Parathyroid adenoma (tissue), 2 donors: ENCODE measurements around the gene CMTM1.

Experiments used
- H2AFZ ChIP-seq: fragments of 300-600 bp; sonication (generic); one replicate; pipeline ENCODE4 v1.7.0; 2017; ENCODE audit warnings: antibody characterized with exemption, mild to moderate bottlenecking
- H3K27ac ChIP-seq: fragments of 300-600 bp; sonication (generic); one replicate; pipeline ENCODE4 v1.7.0; 2017
- H3K27me3 ChIP-seq: fragments of 300-600 bp; sonication (generic); one replicate; pipeline ENCODE4 v1.7.0; 2017; ENCODE audit warnings: low read length; ENCODE audit not compliant: control insufficient read depth, insufficient read depth
- H3K36me3 ChIP-seq: fragments of 300-600 bp; sonication (generic); one replicate; pipeline ENCODE4 v1.7.0; 2017; ENCODE audit warnings: low read length; ENCODE audit not compliant: control insufficient read depth, insufficient read depth
- H3K4me1 ChIP-seq: fragments of 300-600 bp; sonication (generic); one replicate; pipeline ENCODE4 v1.7.0; 2017; ENCODE audit warnings: control low read depth
- H3K4me2 ChIP-seq: fragments of 300-600 bp; sonication (generic); one replicate; pipeline ENCODE4 v1.7.0; 2017; ENCODE audit warnings: low read length
- H3K4me3 ChIP-seq: fragments of 300-600 bp; sonication (generic); one replicate; pipeline ENCODE4 v1.7.0; 2017; ENCODE audit warnings: low read depth, low read length
- H3K79me2 ChIP-seq: fragments of 300-600 bp; sonication (generic); one replicate; pipeline ENCODE4 v1.7.0; 2017; ENCODE audit warnings: control low read depth
- H3K9ac ChIP-seq: fragments of 300-600 bp; sonication (generic); one replicate; pipeline ENCODE4 v1.7.0; 2017; ENCODE audit warnings: mild to moderate bottlenecking
- H3K9me3 ChIP-seq: fragments of 300-600 bp; sonication (generic); one replicate; pipeline ENCODE4 v1.7.0; 2017; ENCODE audit warnings: low read length; ENCODE audit not compliant: control insufficient read depth
- TF ChIP-seq, protein P1 (sequence below): fragments of 300-600 bp; sonication (generic); IDR thresholded peaks from one replicate; pipeline ENCODE4 v1.7.0; 2017; ENCODE audit warnings: antibody characterized with exemption, mild to moderate bottlenecking
- donor health status: primary hyperparathyroidism.

The CMTM1 gene

DNA sequence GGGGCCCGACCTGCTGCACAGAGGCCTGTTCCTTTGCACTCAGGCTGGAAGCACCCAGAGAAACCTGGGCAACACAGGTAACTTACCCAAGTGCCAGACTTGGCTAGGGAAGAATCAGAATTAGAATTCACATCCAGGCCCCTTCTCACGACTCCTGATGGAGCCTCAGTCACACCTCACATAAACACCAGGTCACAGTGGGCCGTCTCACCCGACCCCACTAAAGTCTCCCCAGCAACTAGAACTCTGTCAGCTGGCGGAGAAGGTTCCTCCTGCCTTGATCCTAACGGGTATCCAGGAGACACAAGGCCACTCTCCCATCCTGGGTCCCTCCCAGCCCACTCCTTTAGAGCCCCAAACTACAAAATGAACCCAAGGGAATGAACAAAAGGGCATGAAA is 22.7 kb upstream of the CMTM1 start:
- Histone ChIP-seq H3K4me3 (no peak overlapping the region), H3K4me2 (no peak overlapping the region), H3K9me3 (no peaks in the 10 kb centered on the region), H2AFZ (no peak overlapping the region), H3K79me2 (no peaks in the 10 kb centered on the region), H3K27ac (no peak overlapping the region), H3K4me1 (no peaks in the 10 kb centered on the region), H3K27me3 (no peaks in the 10 kb centered on the region), H3K9ac (no peak overlapping the region), H3K36me3 (no peaks in the 10 kb centered on the region)
- TF ChIP-seq, protein P1, sequence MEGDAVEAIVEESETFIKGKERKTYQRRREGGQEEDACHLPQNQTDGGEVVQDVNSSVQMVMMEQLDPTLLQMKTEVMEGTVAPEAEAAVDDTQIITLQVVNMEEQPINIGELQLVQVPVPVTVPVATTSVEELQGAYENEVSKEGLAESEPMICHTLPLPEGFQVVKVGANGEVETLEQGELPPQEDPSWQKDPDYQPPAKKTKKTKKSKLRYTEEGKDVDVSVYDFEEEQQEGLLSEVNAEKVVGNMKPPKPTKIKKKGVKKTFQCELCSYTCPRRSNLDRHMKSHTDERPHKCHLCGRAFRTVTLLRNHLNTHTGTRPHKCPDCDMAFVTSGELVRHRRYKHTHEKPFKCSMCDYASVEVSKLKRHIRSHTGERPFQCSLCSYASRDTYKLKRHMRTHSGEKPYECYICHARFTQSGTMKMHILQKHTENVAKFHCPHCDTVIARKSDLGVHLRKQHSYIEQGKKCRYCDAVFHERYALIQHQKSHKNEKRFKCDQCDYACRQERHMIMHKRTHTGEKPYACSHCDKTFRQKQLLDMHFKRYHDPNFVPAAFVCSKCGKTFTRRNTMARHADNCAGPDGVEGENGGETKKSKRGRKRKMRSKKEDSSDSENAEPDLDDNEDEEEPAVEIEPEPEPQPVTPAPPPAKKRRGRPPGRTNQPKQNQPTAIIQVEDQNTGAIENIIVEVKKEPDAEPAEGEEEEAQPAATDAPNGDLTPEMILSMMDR: no peak

- Histone ChIP-seq H2AFZ (no peak overlapping the region), H3K36me3 (no peaks in the 10 kb centered on the region), H3K4me1 (peaks cover 6% of the 10 kb centered on the region), H3K9me3 (no peaks in the 10 kb centered on the region), H3K27me3 (no peaks in the 10 kb centered on the region), H3K79me2 (no peaks in the 10 kb centered on the region), H3K4me2 (no peak overlapping the region), H3K9ac (no peak overlapping the region), H3K4me3 (no peak overlapping the region), H3K27ac (no peak overlapping the region)
- TF ChIP-seq, protein P1: no peak
These were observed 22.1 kb upstream of the CMTM1 start for GRCh38 chr16:66544016-66544757.

GRCh38 chr16:66547101-66547989 is 18.9 kb upstream of the CMTM1 start:
- Histone ChIP-seq H3K27me3 (no peaks in the 10 kb centered on the region), H3K79me2 (peaks cover 4% of the 10 kb centered on the region), H3K4me1 (peaks cover 15% of the 10 kb centered on the region), H3K9ac (no peak overlapping the region), H3K9me3 (no peaks in the 10 kb centered on the region), H3K27ac (no peak overlapping the region), H3K4me2 (no peak overlapping the region), H3K4me3 (no peak overlapping the region), H3K36me3 (no peaks in the 10 kb centered on the region), H2AFZ (no peak overlapping the region)
- TF ChIP-seq, protein P1: no peak

- H2AFZ ChIP-seq: no peak overlapping the region
- no peaks in the 10 kb centered on the region for H3K9me3 ChIP-seq
- H3K79me2 ChIP-seq: peaks cover 6% of the 10 kb centered on the region
- TF ChIP-seq, protein P1: no peak
- H3K36me3 ChIP-seq: no peaks in the 10 kb centered on the region
- H3K27me3 ChIP-seq: no peaks in the 10 kb centered on the region
- H3K4me3 ChIP-seq: no peak overlapping the region
- no peak overlapping the region for H3K4me2 ChIP-seq
- peak overlapping the region; percentile 83 for H3K27ac ChIP-seq
- no peak overlapping the region for H3K9ac ChIP-seq
- H3K4me1 ChIP-seq: peaks cover 15% of the 10 kb centered on the region
These were observed 18.2 kb upstream of the CMTM1 start for GRCh38 chr16:66548068-66548467.
